GM19372 (cell line): ENCODE measurements around the gene SLC40A1.

Experiments used
- ATAC-seq: cut with Tn5 transposase; IDR thresholded peaks from one replicate; pipeline ENCODE4 v1.9.1; 2021; ENCODE audit warnings: mild to moderate bottlenecking, low read depth, moderate library complexity; ENCODE audit not compliant: unreplicated experiment

SLC40A1 gene

GRCh38 chr2:189544318-189545042 is 36.1 kb downstream of the SLC40A1 start:
- ATAC-seq = no peak

GRCh38 chr2:189543367-189543766 is 37.2 kb downstream of the SLC40A1 start:
- no peak for ATAC-seq

- no peak for ATAC-seq
Observed at GRCh38 chr2:189542145-189542882, 38.3 kb downstream of the SLC40A1 start.

GRCh38 chr2:189541591-189541990 is 39.0 kb downstream of the SLC40A1 start:
- ATAC-seq = no peak

- ATAC-seq = no peak
Observed at GRCh38 chr2:189540551-189540950, 40.0 kb downstream of the SLC40A1 start.

- no peak for ATAC-seq
Observed at GRCh38 chr2:189538402-189538801, 42.2 kb downstream of the SLC40A1 start.

GRCh38 chr2:189536830-189537229 is 43.8 kb downstream of the SLC40A1 start:
- ATAC-seq = no peak

- ATAC-seq = no peak
Observed at GRCh38 chr2:189534854-189535832, 45.4 kb downstream of the SLC40A1 start.

GRCh38 chr2:189533288-189534035 is 47.1 kb downstream of the SLC40A1 start:
- ATAC-seq = no peak

- no peak for ATAC-seq
Observed at GRCh38 chr2:189530965-189531637, 49.5 kb downstream of the SLC40A1 start.

GRCh38 chr2:189528617-189529016 is 52.0 kb downstream of the SLC40A1 start:
- ATAC-seq = no peak

GRCh38 chr2:189527812-189528592 is 52.6 kb downstream of the SLC40A1 start:
- ATAC-seq = no peak

GRCh38 chr2:189527041-189527750 is 53.4 kb downstream of the SLC40A1 start:
- ATAC-seq = no peak

- ATAC-seq = no peak
Observed at GRCh38 chr2:189526241-189526640, 54.3 kb downstream of the SLC40A1 start.

- ATAC-seq = no peak
Observed at GRCh38 chr2:189524746-189525145, 55.8 kb downstream of the SLC40A1 start.

GRCh38 chr2:189522435-189523151 is 58.0 kb downstream of the SLC40A1 start:
- ATAC-seq = no peak

GRCh38 chr2:189521699-189522434 is 58.7 kb downstream of the SLC40A1 start:
- no peak for ATAC-seq
